Hepatic stellate cell (primary cell): ENCODE measurements around the gene AQR.
"Not testable (repeated sequence)": the region's sequence is repeated elsewhere in the genome, so short reads cannot be mapped to it uniquely, and the experiment has no call there.

Experiments used
- DNase-seq: peaks from one replicate; pipeline ENCODE4 v3.0.0; 2011; ENCODE audit warnings: low spot score

The AQR gene

GRCh38 chr15:34812868-34813365 lies 156.6 kb downstream of the AQR start:
- not testable (repeated sequence) for DNase-seq

DNA sequence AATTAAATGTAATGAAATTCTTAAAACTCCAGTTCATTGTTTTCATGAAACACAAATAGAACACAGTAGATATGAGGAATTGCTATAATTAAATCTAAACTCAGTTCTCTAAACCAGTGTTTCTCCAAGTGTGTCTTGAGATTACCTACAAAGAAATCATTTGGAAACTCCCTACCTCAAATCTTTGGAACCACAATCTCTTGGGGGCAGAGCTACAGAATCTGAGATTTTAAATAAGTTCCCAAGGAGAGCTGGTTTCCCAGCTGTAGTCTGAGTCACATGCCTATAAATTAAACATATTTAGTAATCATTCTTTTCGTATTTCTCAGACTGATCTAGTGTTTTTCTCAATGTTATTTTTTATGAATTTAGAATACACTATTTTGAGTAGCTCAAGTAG lies 157.2 kb downstream of the AQR start:
- DNase-seq, result no peak

GRCh38 chr15:34810443-34811129 lies 159.0 kb downstream of the AQR start:
- DNase-seq, result peak; percentile 70

DNA sequence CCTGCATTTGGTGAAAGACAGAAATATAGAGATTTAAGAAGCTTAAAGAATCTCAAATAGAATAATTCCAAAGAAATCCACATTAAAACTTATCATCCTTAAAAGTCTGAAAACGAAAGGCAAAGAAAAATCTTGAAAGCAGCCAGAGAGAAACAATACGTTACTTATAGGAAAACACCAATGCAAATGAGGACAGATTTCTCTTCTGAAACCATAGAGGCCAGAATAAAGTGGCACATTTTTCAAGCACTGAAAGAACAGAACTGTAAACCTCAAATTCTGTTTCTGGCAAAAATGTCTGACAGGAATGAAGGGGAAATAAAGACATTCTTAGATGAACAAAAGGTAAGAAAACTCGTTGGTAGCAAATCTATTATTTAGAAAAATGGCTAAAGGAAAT lies 160.4 kb downstream of the AQR start:
- DNase-seq, result no peak

- DNase-seq, result no peak
Measured at GRCh38 chr15:34808016-34808415, 161.5 kb downstream of the AQR start.

- not testable (repeated sequence) for DNase-seq
Measured at GRCh38 chr15:34807241-34807640, 162.3 kb downstream of the AQR start.

DNA sequence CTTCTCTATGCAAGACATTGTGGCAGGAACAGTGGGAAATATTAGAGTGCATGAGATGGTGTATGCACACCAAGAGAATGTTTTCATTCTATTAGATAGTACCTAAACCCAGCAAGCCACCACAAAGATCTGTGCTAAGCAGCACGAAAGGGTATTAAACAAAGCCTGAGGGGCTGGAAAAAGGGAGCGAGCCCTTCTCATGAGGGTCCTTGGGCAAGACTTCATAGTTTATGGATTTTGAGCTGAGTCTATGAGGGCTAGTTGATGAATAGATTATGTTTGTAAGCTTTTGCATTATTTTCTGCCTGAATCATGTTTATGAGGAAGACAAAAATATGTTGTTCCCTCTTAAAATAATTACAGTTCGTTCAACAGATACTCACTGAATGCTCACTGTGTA lies 164.8 kb downstream of the AQR start:
- DNase-seq, result no peak

GRCh38 chr15:34804113-34804512 lies 165.4 kb downstream of the AQR start:
- DNase-seq, result no peak

- no peak for DNase-seq
Measured at GRCh38 chr15:34802803-34803750, 166.5 kb downstream of the AQR start.

DNA sequence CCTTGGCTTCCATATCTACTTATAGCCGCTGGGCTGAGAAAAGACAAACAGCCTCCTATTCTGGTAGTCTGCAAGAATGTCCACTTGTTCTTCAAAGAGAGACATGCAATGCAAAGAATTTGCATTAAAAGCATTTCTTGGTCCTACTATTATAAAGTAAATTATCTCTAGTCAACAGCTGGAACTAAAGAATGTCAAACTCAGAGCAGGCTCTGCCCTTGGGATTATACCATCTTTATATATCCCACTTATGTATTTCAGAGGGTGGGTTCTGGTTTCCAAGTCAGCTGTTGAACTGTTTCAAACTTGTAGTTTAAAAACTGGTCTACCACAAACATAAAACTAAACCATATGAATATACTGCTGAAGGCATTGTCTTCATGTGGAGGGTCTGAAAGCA lies 167.2 kb downstream of the AQR start:
- DNase-seq, result no peak
